HG02798 (cell line): Measurements from ENCODE around the gene SERPING1.

Source experiments
- ATAC-seq: cut with Tn5 transposase; IDR thresholded peaks from one replicate; pipeline ENCODE4 v1.9.1; 2021; ENCODE audit warnings: mild to moderate bottlenecking; ENCODE audit not compliant: unreplicated experiment, poor library complexity

The SERPING1 gene

DNA sequence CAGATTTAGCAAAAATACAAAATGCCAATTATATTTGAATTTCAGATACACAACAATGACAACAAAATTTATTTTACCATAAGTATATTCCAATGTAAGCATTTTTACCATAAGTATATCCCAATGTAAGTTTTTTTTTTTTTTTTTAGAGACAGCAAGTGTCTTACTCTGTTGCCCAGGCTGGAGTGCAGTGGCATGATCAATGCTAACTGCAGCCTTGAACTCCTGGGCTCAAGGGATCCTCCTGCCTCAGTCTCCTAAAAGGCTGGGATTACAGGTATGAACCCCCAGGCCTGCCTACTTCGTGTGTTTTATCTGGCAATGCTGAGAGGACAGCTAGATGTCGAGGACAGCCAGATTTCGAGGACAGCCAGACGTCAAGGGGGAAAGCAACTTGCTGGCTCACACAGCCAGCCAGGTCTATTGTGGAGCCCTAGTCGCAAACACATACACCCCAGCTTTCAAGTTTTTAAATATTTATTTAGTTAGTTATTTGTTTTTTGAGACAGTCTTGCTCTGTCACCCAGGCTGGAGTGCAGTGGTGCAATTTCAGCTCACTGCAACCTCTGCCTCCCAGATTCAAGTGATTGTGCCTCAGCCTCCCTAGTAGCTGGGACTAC, 1.1 kb upstream of the SERPING1 start:
- ATAC-seq = no peak

- no peak for ATAC-seq
Observed at GRCh38 chr11:57597916-57598830, 688 bp downstream of the SERPING1 start.

DNA sequence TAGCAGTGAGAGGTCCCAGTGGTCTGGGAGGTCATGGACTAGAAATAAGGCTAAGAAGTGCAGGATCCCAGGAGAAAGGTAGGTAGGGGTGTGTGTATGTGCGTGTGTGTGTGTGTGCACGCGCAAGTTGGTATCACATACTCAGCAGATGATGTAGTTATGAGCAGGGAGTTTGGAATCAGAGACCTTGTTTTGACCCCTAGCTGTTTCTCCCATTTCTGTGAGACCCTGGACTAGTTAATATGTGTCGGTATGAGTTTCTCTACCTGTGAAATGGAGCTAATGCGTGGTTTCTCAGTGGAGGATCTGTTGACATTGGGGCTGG, 1.3 kb downstream of the SERPING1 start:
- no peak for ATAC-seq

DNA sequence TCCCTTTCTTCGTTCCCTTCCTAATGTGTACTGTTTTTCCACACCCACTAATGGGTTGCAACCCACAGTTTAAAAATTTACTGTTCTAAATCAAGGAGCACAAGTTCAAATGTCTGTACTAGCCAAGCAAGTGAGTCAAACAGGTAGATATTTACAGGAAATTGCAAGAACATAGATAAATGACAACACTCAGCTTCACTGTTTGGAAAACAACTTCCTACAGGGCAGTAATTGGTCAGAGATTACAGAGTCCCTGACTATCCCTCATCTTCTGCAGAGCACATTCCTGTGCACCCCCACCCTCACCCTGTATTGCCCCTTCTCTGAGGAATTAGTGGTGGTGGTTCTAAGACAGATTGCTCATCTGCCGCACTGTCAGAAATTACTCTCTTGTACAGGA, 1.9 kb downstream of the SERPING1 start:
- ATAC-seq = no peak

- ATAC-seq = no peak
Observed at GRCh38 chr11:57601297-57601696, 3.8 kb downstream of the SERPING1 start.

GRCh38 chr11:57604296-57605027, 7.0 kb downstream of the SERPING1 start:
- no peak for ATAC-seq

- ATAC-seq = no peak
Observed at GRCh38 chr11:57605028-57605420, 7.5 kb downstream of the SERPING1 start.

- no peak for ATAC-seq
Observed at GRCh38 chr11:57610170-57610569, 12.7 kb downstream of the SERPING1 start.

DNA sequence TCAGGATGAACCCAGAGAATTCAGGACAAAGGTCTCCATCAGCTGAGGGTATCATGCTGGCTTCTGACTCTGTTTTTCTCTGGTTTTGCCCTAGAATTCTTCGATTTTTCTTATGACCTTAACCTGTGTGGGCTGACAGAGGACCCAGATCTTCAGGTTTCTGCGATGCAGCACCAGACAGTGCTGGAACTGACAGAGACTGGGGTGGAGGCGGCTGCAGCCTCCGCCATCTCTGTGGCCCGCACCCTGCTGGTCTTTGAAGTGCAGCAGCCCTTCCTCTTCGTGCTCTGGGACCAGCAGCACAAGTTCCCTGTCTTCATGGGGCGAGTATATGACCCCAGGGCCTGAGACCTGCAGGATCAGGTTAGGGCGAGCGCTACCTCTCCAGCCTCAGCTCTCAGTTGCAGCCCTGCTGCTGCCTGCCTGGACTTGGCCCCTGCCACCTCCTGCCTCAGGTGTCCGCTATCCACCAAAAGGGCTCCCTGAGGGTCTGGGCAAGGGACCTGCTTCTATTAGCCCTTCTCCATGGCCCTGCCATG, 16.8 kb downstream of the SERPING1 start:
- ATAC-seq = no peak

- ATAC-seq = no peak
Observed at GRCh38 chr11:57615308-57615707, 17.8 kb downstream of the SERPING1 start.

GRCh38 chr11:57616595-57616994, 19.1 kb downstream of the SERPING1 start:
- no peak for ATAC-seq

DNA sequence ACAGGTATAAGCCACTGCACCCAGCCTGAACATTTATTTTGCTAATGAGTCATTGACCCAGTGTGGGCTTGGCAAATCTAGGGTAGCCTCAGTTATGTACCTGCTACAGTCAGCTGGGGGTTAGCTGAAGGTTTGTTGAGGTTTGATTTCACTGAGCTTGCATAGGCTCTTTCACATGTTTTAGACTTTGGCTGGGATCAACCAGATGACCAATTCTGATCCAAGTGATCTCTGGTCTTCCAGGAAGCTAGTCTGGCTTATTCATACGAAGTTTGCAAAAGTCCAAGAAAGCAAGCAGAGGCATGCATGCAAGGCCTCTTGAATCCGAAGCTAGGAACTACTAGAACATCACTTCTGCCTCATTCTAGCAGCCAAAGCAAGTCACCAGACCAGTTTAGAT, 21.0 kb downstream of the SERPING1 start:
- ATAC-seq = no peak

GRCh38 chr11:57619331-57619730, 21.8 kb downstream of the SERPING1 start:
- ATAC-seq = no peak

DNA sequence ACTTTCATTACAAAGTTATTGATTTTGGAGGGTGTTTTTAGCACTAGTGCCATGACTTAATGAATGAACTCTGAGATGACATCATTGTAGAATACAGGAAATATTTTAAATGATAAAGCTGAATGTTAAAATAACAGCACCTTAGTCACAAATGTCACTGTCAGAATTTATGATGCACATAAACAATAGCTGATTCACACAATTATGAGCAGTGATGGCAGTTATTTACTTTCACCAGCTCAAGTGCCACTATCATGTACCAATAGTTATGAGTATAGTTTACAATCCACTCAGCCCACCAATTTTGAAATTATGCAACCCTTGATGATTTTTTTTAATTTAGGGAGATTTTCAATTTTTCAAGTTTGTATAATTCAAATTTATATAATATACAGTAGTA, 23.0 kb downstream of the SERPING1 start:
- ATAC-seq = no peak

DNA sequence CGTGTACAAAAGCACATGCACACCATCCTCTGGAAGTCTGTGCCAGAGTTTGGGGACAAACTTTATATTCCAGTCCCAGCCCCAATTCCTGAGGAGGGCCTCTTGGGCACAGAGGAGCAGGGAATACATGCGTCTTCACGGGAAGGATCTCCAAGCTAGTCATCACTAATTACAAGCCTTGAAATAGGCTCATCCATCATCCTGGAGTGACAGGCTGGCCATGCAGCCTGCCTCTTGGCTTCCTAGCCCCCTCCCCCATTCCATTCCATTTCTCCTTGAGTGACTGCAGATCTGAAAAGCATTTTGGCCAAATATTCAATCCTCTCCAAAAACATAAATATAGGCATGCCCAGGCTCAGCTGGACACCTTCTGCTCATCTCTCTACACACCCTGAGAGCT, 24.8 kb downstream of the SERPING1 start:
- no peak for ATAC-seq

DNA sequence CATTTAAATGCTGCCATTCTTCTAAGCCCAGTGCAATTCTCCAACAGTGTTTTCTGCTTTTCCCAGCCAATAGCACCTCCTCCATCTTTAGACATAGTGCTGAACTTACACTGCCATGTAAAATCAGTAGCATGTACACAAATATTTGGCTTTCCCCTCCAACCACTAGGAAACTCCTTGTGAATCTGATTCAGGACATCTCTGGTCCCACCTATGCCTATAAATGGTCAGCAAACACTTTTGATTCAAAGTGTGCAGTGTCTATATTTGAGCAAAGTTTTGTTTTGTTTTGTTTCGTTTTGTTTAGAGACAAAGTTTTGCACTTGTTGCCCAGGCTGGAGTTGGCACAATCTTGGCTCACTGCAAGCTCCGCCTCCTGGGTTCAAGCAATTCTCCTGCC, 27.4 kb downstream of the SERPING1 start:
- ATAC-seq = no peak

DNA sequence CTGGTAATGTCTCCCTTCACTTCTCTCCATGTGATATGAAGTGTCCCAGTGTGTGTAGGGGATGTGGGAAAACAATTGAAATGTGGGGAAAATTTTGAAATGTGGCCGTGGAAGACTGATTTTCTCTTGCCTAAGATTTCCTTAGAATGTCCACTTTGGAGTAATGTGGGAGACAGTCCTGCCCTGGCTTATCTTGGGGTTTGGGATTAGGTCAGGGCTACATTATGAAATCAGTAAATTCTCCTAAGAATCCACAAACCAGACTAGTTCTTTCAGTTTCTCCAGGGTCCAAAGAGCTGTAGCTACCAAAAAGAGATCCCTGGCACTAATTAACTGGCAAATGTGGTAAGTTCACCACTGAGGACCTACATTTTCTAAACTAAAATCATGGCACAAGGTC, 29.4 kb downstream of the SERPING1 start:
- no peak for ATAC-seq

DNA sequence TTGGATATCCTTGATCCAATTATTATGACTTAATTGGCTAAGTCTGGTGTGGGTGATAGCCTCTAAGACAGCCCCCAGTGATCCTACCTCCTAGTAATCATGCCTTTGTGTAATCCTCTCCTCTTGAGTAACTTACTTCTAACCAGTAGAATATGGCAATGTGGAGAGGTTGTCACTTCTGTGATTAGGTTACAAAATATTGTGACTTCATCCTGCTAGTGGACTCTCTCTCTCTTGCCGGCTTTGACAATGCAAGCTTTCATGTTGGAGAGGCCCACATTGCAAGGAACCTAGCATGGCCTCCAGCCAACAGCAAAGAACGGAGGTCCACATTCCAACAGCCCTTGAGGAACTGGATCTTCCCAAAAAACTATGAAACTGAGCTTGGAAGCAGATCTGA, 32.7 kb downstream of the SERPING1 start:
- ATAC-seq = no peak

- ATAC-seq = no peak
Observed at GRCh38 chr11:57632116-57632515, 34.6 kb downstream of the SERPING1 start.

DNA sequence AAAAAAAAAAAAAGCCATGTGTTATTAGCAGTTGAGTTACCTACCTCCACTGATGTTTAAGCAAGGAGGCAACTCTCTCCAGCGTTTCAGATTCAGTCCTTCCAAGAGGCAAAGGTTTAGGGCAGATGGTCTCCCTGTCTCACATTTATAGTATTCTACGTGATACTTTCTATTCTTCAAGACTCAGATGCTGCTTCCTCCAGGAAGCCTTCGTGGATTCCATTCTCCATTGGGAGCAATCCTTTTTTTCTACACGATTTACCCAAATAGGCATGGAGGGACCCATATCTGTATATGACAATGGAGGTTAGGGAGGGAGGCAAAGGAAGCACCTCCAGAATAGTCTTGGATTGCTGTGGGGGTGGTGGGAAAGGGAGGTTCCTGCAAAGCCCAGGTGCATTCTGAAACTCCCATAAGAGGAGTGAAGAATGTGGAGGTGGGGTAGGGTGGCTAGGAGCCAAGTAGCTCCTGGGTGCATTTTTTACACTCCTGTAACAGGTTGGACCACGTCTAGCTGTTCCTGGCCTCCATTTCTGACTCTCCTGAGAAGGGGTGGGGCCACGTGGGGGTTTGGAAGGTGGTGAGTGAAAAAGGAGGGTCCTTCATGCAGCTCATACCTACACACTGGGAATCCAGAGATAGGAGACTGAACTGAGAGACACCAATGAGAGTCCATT, 36.0 kb downstream of the SERPING1 start:
- no peak for ATAC-seq

- ATAC-seq = no peak
Observed at GRCh38 chr11:57634311-57634710, 36.8 kb downstream of the SERPING1 start.
